ENCODE measurements around the gene FUCA2.
A peak's percentile ranks its signal among the peaks of the same experiment; 100 is the strongest.
"Not testable (repeated sequence)": the region's sequence is repeated elsewhere in the genome, so short reads cannot be mapped to it uniquely, and the experiment has no call there.

The FUCA2 gene

GRCh38 chr6:143517447-143517773, 5.9 kb upstream of the FUCA2 start:
- Histone ChIP-seq H3K27me3 (ENCODE audit: control insufficient read depth in 5 of 5, insufficient read depth in 4 of 5, low read length in 5 of 5) (no peaks in the 10 kb centered on the region), H3K27ac (ENCODE audit: low read depth, low read length) (no peak overlapping the region), H3K4me1 (ENCODE audit: control insufficient read depth in 5 of 5, insufficient read depth in 5 of 5, low read length in 5 of 5) (peaks cover 2 to 15% (median 11%) of the 10 kb centered on the region in 5 donors), H3K36me3 (ENCODE audit: control insufficient read depth in 5 of 5, insufficient read depth in 5 of 5, low read length in 5 of 5) (no peaks in the 10 kb centered on the region), H3K4me3 (ENCODE audit: low read depth in 1 of 5, low read length in 5 of 5) (no peak overlapping the region), H3K9me3 (ENCODE audit: control insufficient read depth in 5 of 5, low read length in 5 of 5) (peaks cover 0 to 2% (median 0%) of the 10 kb centered on the region in 5 donors), H3K9ac (ENCODE audit: low read length in 5 of 5) (no peak overlapping the region)

DNA sequence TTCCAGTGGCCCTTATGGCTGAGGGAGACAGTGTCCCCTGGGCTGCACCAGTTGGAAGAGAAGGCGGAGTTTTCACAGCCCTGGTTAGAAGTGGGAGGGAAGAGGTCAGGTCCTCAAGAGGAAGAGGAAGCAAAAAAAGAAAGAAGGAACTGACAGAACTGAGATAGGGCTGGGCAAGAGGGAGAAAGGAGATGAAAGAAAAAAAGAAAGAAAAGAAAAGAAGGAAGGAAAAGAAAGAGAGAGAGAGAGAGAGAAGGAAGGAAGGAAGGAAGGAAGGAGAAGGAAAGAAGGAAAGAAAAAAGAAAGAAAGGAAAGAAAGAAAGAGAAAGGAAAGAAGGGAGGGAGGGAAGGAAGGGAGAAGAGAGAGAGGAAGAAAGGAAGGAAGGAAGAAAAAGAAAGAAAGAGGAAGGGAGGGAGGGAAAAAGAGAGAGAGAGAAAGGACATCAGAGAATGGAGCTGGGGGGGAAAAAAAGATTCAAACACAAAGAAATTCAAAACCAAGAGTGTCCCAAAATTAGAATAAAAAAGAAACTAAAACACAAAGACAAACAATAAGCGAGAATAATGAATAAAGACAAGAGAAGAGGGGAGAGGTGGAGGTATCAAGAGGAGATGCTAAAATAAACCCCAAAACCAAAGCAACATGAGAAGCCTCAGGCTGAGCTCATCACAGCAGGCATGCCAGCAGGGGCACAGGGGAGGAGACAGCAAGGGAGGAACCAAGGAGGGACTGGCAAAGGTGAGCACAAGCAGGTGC, 5.3 kb upstream of the FUCA2 start:
- peaks cover 2 to 17% (median 12%) of the 10 kb centered on the region in 5 donors for H3K4me1 ChIP-seq (ENCODE audit: control insufficient read depth in 5 of 5, insufficient read depth in 5 of 5, low read length in 5 of 5)
- peaks cover 0 to 2% (median 0%) of the 10 kb centered on the region in 5 donors for H3K9me3 ChIP-seq (ENCODE audit: control insufficient read depth in 5 of 5, low read length in 5 of 5)

GRCh38 chr6:143515766-143516355, 4.3 kb upstream of the FUCA2 start:
- Histone ChIP-seq H3K9me3 (ENCODE audit: control insufficient read depth in 5 of 5, low read length in 5 of 5) (peaks cover 0 to 2% (median 0%) of the 10 kb centered on the region in 5 donors), H3K27me3 (ENCODE audit: control insufficient read depth in 5 of 5, insufficient read depth in 4 of 5, low read length in 5 of 5) (no peaks in the 10 kb centered on the region), H3K27ac (ENCODE audit: low read depth, low read length) (no peak overlapping the region), H3K36me3 (ENCODE audit: control insufficient read depth in 5 of 5, insufficient read depth in 5 of 5, low read length in 5 of 5) (no peaks in the 10 kb centered on the region), H3K4me1 (ENCODE audit: control insufficient read depth in 5 of 5, insufficient read depth in 5 of 5, low read length in 5 of 5) (peaks cover 2 to 26% (median 18%) of the 10 kb centered on the region in 5 donors), H3K9ac (ENCODE audit: low read length in 5 of 5) (no peak overlapping the region), H3K4me3 (ENCODE audit: low read depth in 1 of 5, low read length in 5 of 5) (no peak overlapping the region)

More for the DNA sequence above, 5.3 kb upstream of the FUCA2 start:
- H3K27me3 ChIP-seq (ENCODE audit: control insufficient read depth in 5 of 5, insufficient read depth in 4 of 5, low read length in 5 of 5): no peaks in the 10 kb centered on the region
- H3K27ac ChIP-seq (ENCODE audit: low read depth, low read length): no peak overlapping the region
- H3K4me3 ChIP-seq (ENCODE audit: low read depth in 1 of 5, low read length in 5 of 5): no peak overlapping the region
- H3K9ac ChIP-seq (ENCODE audit: low read length in 5 of 5): no peak overlapping the region
- no peaks in the 10 kb centered on the region for H3K36me3 ChIP-seq (ENCODE audit: control insufficient read depth in 5 of 5, insufficient read depth in 5 of 5, low read length in 5 of 5)

GRCh38 chr6:143515061-143515760, 3.7 kb upstream of the FUCA2 start:
- Histone ChIP-seq H3K9ac (ENCODE audit: low read length in 5 of 5) (no peak overlapping the region), H3K4me1 (ENCODE audit: control insufficient read depth in 5 of 5, insufficient read depth in 5 of 5, low read length in 5 of 5) (peaks cover 2 to 33% (median 23%) of the 10 kb centered on the region in 5 donors), H3K36me3 (ENCODE audit: control insufficient read depth in 5 of 5, insufficient read depth in 5 of 5, low read length in 5 of 5) (no peaks in the 10 kb centered on the region), H3K9me3 (ENCODE audit: control insufficient read depth in 5 of 5, low read length in 5 of 5) (peaks cover 0 to 1% (median 0%) of the 10 kb centered on the region in 5 donors), H3K4me3 (ENCODE audit: low read depth in 1 of 5, low read length in 5 of 5) (no peak overlapping the region), H3K27ac (ENCODE audit: low read depth, low read length) (peak overlapping the region; percentile 37), H3K27me3 (ENCODE audit: control insufficient read depth in 5 of 5, insufficient read depth in 4 of 5, low read length in 5 of 5) (no peaks in the 10 kb centered on the region)

GRCh38 chr6:143513410-143513809, 1.9 kb upstream of the FUCA2 start:
- H3K9me3 ChIP-seq (ENCODE audit: control insufficient read depth in 5 of 5, low read length in 5 of 5): no peaks in the 10 kb centered on the region
- H3K27ac ChIP-seq (ENCODE audit: low read depth, low read length): no peak overlapping the region
- peaks cover 2 to 37% (median 28%) of the 10 kb centered on the region in 5 donors for H3K4me1 ChIP-seq (ENCODE audit: control insufficient read depth in 5 of 5, insufficient read depth in 5 of 5, low read length in 5 of 5)

DNA sequence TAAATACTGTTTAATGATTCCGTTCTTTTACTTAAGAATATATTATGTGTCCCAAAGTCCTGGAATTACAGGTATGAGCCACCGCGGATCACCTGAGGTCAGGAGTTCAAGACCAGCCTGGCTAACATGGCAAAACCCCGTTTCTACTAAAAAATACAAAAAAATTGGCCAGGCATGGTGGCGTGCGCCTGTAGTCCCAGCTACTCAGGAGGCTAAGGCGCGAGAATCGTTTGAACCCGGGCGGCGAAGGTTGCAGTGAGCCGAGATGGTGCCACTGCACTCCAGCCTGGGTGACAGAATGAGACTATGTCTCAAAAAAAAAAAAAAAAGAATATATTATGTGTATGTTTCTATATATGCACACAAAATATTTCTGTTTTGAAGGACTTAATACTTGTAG, 1.2 kb downstream of the FUCA2 start:
- H3K9ac ChIP-seq (ENCODE audit: low read length in 5 of 5): peak overlapping the region in 1 of 5 donors; percentile 87
- peaks cover 2 to 31% (median 24%) of the 10 kb centered on the region in 5 donors for H3K4me1 ChIP-seq (ENCODE audit: control insufficient read depth in 5 of 5, insufficient read depth in 5 of 5, low read length in 5 of 5)
- not testable (repeated sequence) for H3K27me3 ChIP-seq (ENCODE audit: control insufficient read depth in 5 of 5, insufficient read depth in 4 of 5, low read length in 5 of 5); H3K9me3 ChIP-seq (ENCODE audit: control insufficient read depth in 5 of 5, low read length in 5 of 5)
- peak overlapping the region; percentile 71 to 92 (median 90) for H3K4me3 ChIP-seq (ENCODE audit: low read depth in 1 of 5, low read length in 5 of 5)
- H3K27ac ChIP-seq (ENCODE audit: low read depth, low read length): peak overlapping the region; percentile 77
- H3K36me3 ChIP-seq (ENCODE audit: control insufficient read depth in 5 of 5, insufficient read depth in 5 of 5, low read length in 5 of 5): peaks cover 6 to 18% (median 14%) of the 10 kb centered on the region in 5 donors

More at GRCh38 chr6:143513410-143513809, 1.9 kb upstream of the FUCA2 start:
- Histone ChIP-seq H3K36me3 (ENCODE audit: control insufficient read depth in 5 of 5, insufficient read depth in 5 of 5, low read length in 5 of 5) (no peaks in the 10 kb centered on the region), H3K27me3 (ENCODE audit: control insufficient read depth in 5 of 5, insufficient read depth in 4 of 5, low read length in 5 of 5) (no peaks in the 10 kb centered on the region), H3K4me3 (ENCODE audit: low read depth in 1 of 5, low read length in 5 of 5) (no peak overlapping the region), H3K9ac (ENCODE audit: low read length in 5 of 5) (no peak overlapping the region)

DNA sequence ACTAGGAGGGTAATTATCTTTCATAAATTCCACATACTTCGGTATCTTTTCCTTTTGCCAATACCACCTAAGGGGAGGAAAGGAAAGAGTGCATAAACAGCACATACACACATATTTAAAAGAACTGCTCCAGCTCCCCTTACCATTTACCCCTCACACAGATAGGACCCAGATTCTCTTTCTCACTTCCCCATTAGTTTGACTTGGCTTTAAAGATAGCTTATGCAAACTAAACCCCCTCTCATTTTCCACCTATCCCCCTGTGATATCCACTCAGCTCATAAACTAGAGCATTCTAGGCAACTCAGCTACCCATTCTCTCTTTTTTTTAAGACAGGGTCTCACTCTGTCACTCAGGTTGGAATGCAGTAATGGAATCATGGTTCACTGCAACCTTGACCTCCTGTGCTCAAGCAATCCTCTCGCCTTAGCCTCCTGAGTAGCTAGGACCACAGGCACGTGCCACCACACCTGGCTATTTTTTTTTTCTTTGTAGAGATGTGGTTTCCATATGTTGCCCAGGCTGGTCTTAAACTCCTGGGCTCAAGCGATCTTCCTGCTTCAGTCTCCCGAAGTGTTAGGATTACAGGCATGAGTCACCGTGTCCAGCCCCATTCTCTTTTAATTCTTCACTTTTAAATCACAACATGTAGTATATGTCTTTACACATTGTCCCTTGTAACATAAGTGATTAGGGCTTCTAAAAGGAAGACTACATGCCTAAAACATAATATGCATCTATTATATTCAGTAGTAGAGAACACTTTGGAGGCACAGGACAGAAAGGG, 4.0 kb downstream of the FUCA2 start:
- Histone ChIP-seq H3K36me3 (ENCODE audit: control insufficient read depth in 5 of 5, insufficient read depth in 5 of 5, low read length in 5 of 5) (peaks cover 11 to 34% (median 18%) of the 10 kb centered on the region in 5 donors), H3K4me3 (ENCODE audit: low read depth in 1 of 5, low read length in 5 of 5) (no peak overlapping the region), H3K27me3 (ENCODE audit: control insufficient read depth in 5 of 5, insufficient read depth in 4 of 5, low read length in 5 of 5) (no peaks in the 10 kb centered on the region), H3K27ac (ENCODE audit: low read depth, low read length) (no peak overlapping the region), H3K9me3 (ENCODE audit: control insufficient read depth in 5 of 5, low read length in 5 of 5) (no peaks in the 10 kb centered on the region), H3K4me1 (ENCODE audit: control insufficient read depth in 5 of 5, insufficient read depth in 5 of 5, low read length in 5 of 5) (peaks cover 0 to 23% (median 21%) of the 10 kb centered on the region in 5 donors), H3K9ac (ENCODE audit: low read length in 5 of 5) (no peak overlapping the region)

DNA sequence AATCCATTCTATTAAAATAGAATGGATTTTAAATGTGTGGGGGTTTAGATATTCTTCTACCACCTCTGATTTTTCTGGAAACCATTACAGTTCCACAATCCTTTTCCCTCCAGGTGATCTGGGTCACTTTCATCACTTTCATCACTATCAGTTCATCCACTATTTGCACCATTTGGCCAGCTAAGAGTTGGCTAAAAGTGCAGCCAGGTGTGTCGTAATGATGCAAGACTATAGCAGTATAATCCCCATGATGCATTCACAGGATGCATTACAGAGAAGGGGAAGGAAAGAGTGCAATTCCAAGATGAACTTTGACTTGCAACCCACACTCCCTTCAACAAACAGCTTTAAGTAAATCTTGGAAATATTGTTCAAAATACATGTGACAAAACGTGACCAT, 4.9 kb downstream of the FUCA2 start:
- H3K27ac ChIP-seq (ENCODE audit: low read depth, low read length): no peak overlapping the region
- peaks cover 0 to 18% (median 16%) of the 10 kb centered on the region in 5 donors for H3K4me1 ChIP-seq (ENCODE audit: control insufficient read depth in 5 of 5, insufficient read depth in 5 of 5, low read length in 5 of 5)
- no peak overlapping the region for H3K4me3 ChIP-seq (ENCODE audit: low read depth in 1 of 5, low read length in 5 of 5)
- H3K27me3 ChIP-seq (ENCODE audit: control insufficient read depth in 5 of 5, insufficient read depth in 4 of 5, low read length in 5 of 5): no peaks in the 10 kb centered on the region
- peaks cover 11 to 42% (median 18%) of the 10 kb centered on the region in 5 donors for H3K36me3 ChIP-seq (ENCODE audit: control insufficient read depth in 5 of 5, insufficient read depth in 5 of 5, low read length in 5 of 5)
- H3K9me3 ChIP-seq (ENCODE audit: control insufficient read depth in 5 of 5, low read length in 5 of 5): no peaks in the 10 kb centered on the region
- no peak overlapping the region for H3K9ac ChIP-seq (ENCODE audit: low read length in 5 of 5)

GRCh38 chr6:143506199-143506598, 5.3 kb downstream of the FUCA2 start:
- Histone ChIP-seq H3K9ac (ENCODE audit: low read length in 5 of 5) (no peak overlapping the region), H3K4me1 (ENCODE audit: control insufficient read depth in 5 of 5, insufficient read depth in 5 of 5, low read length in 5 of 5) (peaks cover 0 to 16% (median 13%) of the 10 kb centered on the region in 5 donors), H3K9me3 (ENCODE audit: control insufficient read depth in 5 of 5, low read length in 5 of 5) (no peaks in the 10 kb centered on the region), H3K4me3 (ENCODE audit: low read depth in 1 of 5, low read length in 5 of 5) (no peak overlapping the region), H3K27ac (ENCODE audit: low read depth, low read length) (no peak overlapping the region), H3K36me3 (ENCODE audit: control insufficient read depth in 5 of 5, insufficient read depth in 5 of 5, low read length in 5 of 5) (peaks cover 11 to 43% (median 22%) of the 10 kb centered on the region in 5 donors), H3K27me3 (ENCODE audit: control insufficient read depth in 5 of 5, insufficient read depth in 4 of 5, low read length in 5 of 5) (no peaks in the 10 kb centered on the region)

All from subcutaneous abdominal adipose tissue (tissue), 5 donors.